CD4-positive, alpha-beta memory T cell (primary cell): ENCODE data around the gene ATP13A1. TPM values are rescaled to one million over a fixed set of nuclear protein-coding genes. Genes with fewer than 3 reads are reported as not detected.

Experiments used
- CTCF ChIA-PET: fragments of 350-600 bp; sonication (Branson Sonifier 250); formaldehyde crosslinking; loops from one replicate; lab custom pipeline; 2021; ENCODE audit warnings: inconsistent platforms; ENCODE audit not compliant: partially characterized antibody; lab: Charles Lee
- POLR2A ChIA-PET: fragments of 350-600 bp; sonication (Branson Sonifier 250); formaldehyde crosslinking; loops from one replicate; lab custom pipeline; 2021; ENCODE audit not compliant: partially characterized antibody; lab: Charles Lee
- DNase-seq, 5 donors: peaks; one replicate each; pipeline versions ENCODE4 v3.0.0 to v3.0.0-alpha.2; 2020 to 2022; ENCODE audit warnings: mixed read lengths in 1 of 5
- H3K27ac ChIP-seq: one replicate; pipeline ENCODE4 v1.7.0; 2013; ENCODE audit warnings: low read depth, low read length
- H3K27me3 ChIP-seq: 2 replicates; pipeline ENCODE4 v1.7.0; 2013; ENCODE audit warnings: mild to moderate bottlenecking, low read length, moderate library complexity; ENCODE audit not compliant: insufficient read depth
- H3K36me3 ChIP-seq: 2 replicates; pipeline ENCODE4 v1.7.0; 2013; ENCODE audit warnings: mild to moderate bottlenecking, low read length, moderate library complexity; ENCODE audit not compliant: insufficient read depth
- H3K4me1 ChIP-seq: 2 replicates; pipeline ENCODE4 v1.7.0; 2013; ENCODE audit warnings: mild to moderate bottlenecking, low read length, moderate library complexity; ENCODE audit not compliant: insufficient read depth
- H3K4me3 ChIP-seq, 2 donors: one replicate each; pipeline ENCODE4 v1.7.0; 2013; ENCODE audit warnings: low read length in 2 of 2, mild to moderate bottlenecking in 1 of 2
- H3K9me3 ChIP-seq, 2 donors: one replicate each; pipeline ENCODE4 v1.7.0; 2013; ENCODE audit warnings: low read length in 2 of 2, control low read depth in 1 of 2; ENCODE audit not compliant: control insufficient read depth in 1 of 2
- H3K27ac Mint-ChIP-seq, 7 donors: one replicate each; pipeline ENCODE4 v1.8.0; 2020 to 2021; ENCODE audit warnings: mixed read lengths in 7 of 7, mild to moderate bottlenecking in 6 of 7, inconsistent platforms in 3 of 7, moderate library complexity in 3 of 7
- H3K27me3 Mint-ChIP-seq, 2 donors: one replicate each; pipeline ENCODE4 v1.8.0; 2020 to 2021; ENCODE audit warnings: mixed read lengths in 2 of 2
- H3K36me3 Mint-ChIP-seq, 2 donors: one replicate each; pipeline ENCODE4 v1.8.0; 2020 to 2021; ENCODE audit warnings: mixed read lengths in 2 of 2, inconsistent platforms in 1 of 2, mild to moderate bottlenecking in 1 of 2
- H3K4me1 Mint-ChIP-seq, 4 donors: one replicate each; pipeline ENCODE4 v1.8.0; 2020 to 2021; ENCODE audit warnings: mixed read lengths in 4 of 4, mild to moderate bottlenecking in 1 of 4
- H3K4me3 Mint-ChIP-seq, 8 donors: one replicate each; pipeline ENCODE4 v1.8.0; 2020 to 2021; ENCODE audit warnings: mixed read lengths in 8 of 8, mild to moderate bottlenecking in 7 of 8, moderate library complexity in 6 of 8, inconsistent platforms in 3 of 8
- H3K9me3 Mint-ChIP-seq, 8 donors: one replicate each; pipeline ENCODE4 v1.8.0; 2020 to 2021; ENCODE audit warnings: mixed read lengths in 8 of 8, mild to moderate bottlenecking in 5 of 8, inconsistent platforms in 3 of 8, moderate library complexity in 1 of 8
- intact Hi-C: fragments of 100-400 bp; cut with micrococcal nuclease; formaldehyde crosslinking; loops from one replicate; pipeline ENCODE4 v1.15.1; 2023
- polyA plus RNA-seq, 2 donors: library from polyadenylated mRNA; unstranded; fragments of 300-500 nt; fragmentation: Illumina TruSeq; gene quantifications; one replicate each; pipeline ENCODE4 v1.2.3, GENCODE V29; 2021
- total RNA-seq, 2 experiments: library from RNA; stranded (reverse); gene quantifications; one replicate each; pipeline ENCODE4 v1.2.3, GENCODE V29; 2021

Gene ATP13A1
- total and polyA plus RNA-seq, 4 experiments from 2014 or later, result 21.3 to 139 (median 95.9) TPM

GRCh38 chr19:19657397-19657783, 6.1 kb downstream of the ATP13A1 start:
- H3K27me3 Mint-ChIP-seq, result no peaks in the 10 kb centered on the region
- Histone ChIP-seq H3K27ac (no peak overlapping the region), H3K4me3 (no peak overlapping the region), H3K9me3 (no peaks in the 10 kb centered on the region), H3K4me1 (peaks cover 25% of the 10 kb centered on the region), H3K36me3 (peaks cover 77% of the 10 kb centered on the region), H3K27me3 (no peaks in the 10 kb centered on the region)
- DNase-seq, result no peak
- peak overlapping the region in 2 of 7 donors; percentile 22 to 42 for H3K27ac Mint-ChIP-seq
- no peaks in the 10 kb centered on the region for H3K9me3 Mint-ChIP-seq
- POLR2A ChIA-PET, result interaction anchor here (1.0 to 3.7 kb wide), 3 partner anchors 11 to 75 kb away, joined by 3 to 21 read pairs (median 4); partner anchors contain the start of genes ZNF101 and ZNF14
- intact Hi-C loops, result no loop called here
- H3K4me3 Mint-ChIP-seq, result no peak overlapping the region
- H3K4me1 Mint-ChIP-seq, result peaks cover 15 to 31% (median 18%) of the 10 kb centered on the region in 4 donors
- CTCF ChIA-PET, result interaction anchor here (0.8 to 1.4 kb wide), 2 partner anchors 103 to 125 kb away, joined by 3 to 5 read pairs; no protein-coding TSS in a partner anchor
- peaks cover 47 to 69% of the 10 kb centered on the region in 2 donors for H3K36me3 Mint-ChIP-seq

GRCh38 chr19:19656451-19657396, 6.8 kb downstream of the ATP13A1 start:
- no peaks in the 10 kb centered on the region for H3K27me3 Mint-ChIP-seq
- intact Hi-C loops, result no loop called here
- peaks cover 80% of the 10 kb centered on the region for H3K36me3 ChIP-seq
- POLR2A ChIA-PET, result interaction anchor here (1.0 to 1.6 kb wide), 2 partner anchors 11 to 76 kb away, joined by 3 to 4 read pairs; partner anchors contain the start of gene ZNF14
- H3K36me3 Mint-ChIP-seq, result peaks cover 52 to 66% of the 10 kb centered on the region in 2 donors
- H3K4me3 ChIP-seq, result no peak overlapping the region
- no peaks in the 10 kb centered on the region for H3K9me3 Mint-ChIP-seq
- CTCF ChIA-PET, result interaction anchor here (1.4 kb wide), 1 partner anchor 103 kb away, joined by 5 read pairs; no protein-coding TSS in a partner anchor
- peak overlapping the region in 2 of 7 donors; percentile 55 to 86 for H3K27ac Mint-ChIP-seq
- H3K9me3 ChIP-seq, result no peaks in the 10 kb centered on the region
- no peak overlapping the region for H3K27ac ChIP-seq
- no peak overlapping the region for H3K4me3 Mint-ChIP-seq
- H3K4me1 ChIP-seq, result peaks cover 18% of the 10 kb centered on the region
- DNase-seq, result peak in 1 of 5 donors; percentile 31
- H3K27me3 ChIP-seq, result no peaks in the 10 kb centered on the region
- peaks cover 9 to 25% (median 11%) of the 10 kb centered on the region in 4 donors for H3K4me1 Mint-ChIP-seq

- H3K4me3 ChIP-seq, result no peak overlapping the region
- H3K27me3 Mint-ChIP-seq, result no peaks in the 10 kb centered on the region
- no peak overlapping the region for H3K27ac ChIP-seq
- peaks cover 48 to 66% of the 10 kb centered on the region in 2 donors for H3K36me3 Mint-ChIP-seq
- H3K27me3 ChIP-seq, result no peaks in the 10 kb centered on the region
- H3K4me1 Mint-ChIP-seq, result peaks cover 0 to 15% (median 4%) of the 10 kb centered on the region in 4 donors
- no peak overlapping the region for H3K4me3 Mint-ChIP-seq
- peaks cover 10% of the 10 kb centered on the region for H3K4me1 ChIP-seq
- ChIA-PET CTCF (no interaction called here), POLR2A (interaction anchor here (0.7 to 1.6 kb wide), 2 partner anchors 8 to 12 kb away, joined by 3 to 4 read pairs; partner anchors contain the start of gene ATP13A1)
- peak in 1 of 5 donors; percentile 26 for DNase-seq
- H3K27ac Mint-ChIP-seq, result peak overlapping the region in 1 of 7 donors; percentile 86
- peaks cover 87% of the 10 kb centered on the region for H3K36me3 ChIP-seq
- H3K9me3 Mint-ChIP-seq, result no peaks in the 10 kb centered on the region
- intact Hi-C loops, result no loop called here
- H3K9me3 ChIP-seq, result no peaks in the 10 kb centered on the region
Measured at GRCh38 chr19:19655641-19656343, 7.7 kb downstream of the ATP13A1 start.

DNA sequence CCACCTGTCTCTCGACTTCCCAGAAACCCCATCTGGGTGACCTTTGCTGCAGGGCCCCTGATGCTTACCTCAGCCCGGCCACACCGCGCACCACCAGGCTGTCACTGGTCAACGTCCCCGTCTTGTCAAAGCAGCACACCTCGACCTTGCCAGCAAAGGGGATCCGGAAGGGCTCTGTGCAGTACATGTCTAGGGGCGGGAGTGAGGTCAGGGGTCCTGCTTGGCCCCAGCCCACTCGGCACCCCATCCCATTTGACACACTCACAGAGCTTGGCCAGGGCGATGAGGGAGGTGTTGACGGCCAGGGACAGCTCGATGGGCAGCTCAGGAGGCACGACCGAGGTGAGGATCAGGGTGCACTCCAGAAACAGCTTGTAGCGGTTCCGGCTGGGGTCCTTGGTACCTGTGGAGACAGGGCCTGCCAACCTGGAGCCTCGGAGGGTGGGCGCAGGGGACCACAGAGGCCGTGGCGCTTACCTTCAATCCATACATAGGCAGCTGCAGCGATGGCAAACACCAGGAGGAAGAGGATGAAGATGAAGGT, 8.4 kb downstream of the ATP13A1 start:
- Histone ChIP-seq H3K36me3 (peaks cover 92% of the 10 kb centered on the region), H3K27me3 (no peaks in the 10 kb centered on the region), H3K9me3 (no peaks in the 10 kb centered on the region), H3K4me3 (no peak overlapping the region), H3K27ac (no peak overlapping the region), H3K4me1 (peaks cover 7% of the 10 kb centered on the region)
- peaks cover 0 to 14% (median 4%) of the 10 kb centered on the region in 4 donors for H3K4me1 Mint-ChIP-seq
- DNase-seq, result peak in 1 of 5 donors; percentile 38
- H3K4me3 Mint-ChIP-seq, result no peak overlapping the region
- H3K9me3 Mint-ChIP-seq, result no peaks in the 10 kb centered on the region
- no peaks in the 10 kb centered on the region for H3K27me3 Mint-ChIP-seq
- ChIA-PET CTCF (no interaction called here), POLR2A (interaction anchor here (0.7 to 0.8 kb wide), 3 partner anchors 9 to 14 kb away, joined by 3 read pairs; partner anchors contain the start of gene ATP13A1)
- intact Hi-C loops, result no loop called here
- H3K36me3 Mint-ChIP-seq, result peaks cover 50 to 73% of the 10 kb centered on the region in 2 donors
- peak overlapping the region in 2 of 7 donors; percentile 48 to 72 for H3K27ac Mint-ChIP-seq

DNA sequence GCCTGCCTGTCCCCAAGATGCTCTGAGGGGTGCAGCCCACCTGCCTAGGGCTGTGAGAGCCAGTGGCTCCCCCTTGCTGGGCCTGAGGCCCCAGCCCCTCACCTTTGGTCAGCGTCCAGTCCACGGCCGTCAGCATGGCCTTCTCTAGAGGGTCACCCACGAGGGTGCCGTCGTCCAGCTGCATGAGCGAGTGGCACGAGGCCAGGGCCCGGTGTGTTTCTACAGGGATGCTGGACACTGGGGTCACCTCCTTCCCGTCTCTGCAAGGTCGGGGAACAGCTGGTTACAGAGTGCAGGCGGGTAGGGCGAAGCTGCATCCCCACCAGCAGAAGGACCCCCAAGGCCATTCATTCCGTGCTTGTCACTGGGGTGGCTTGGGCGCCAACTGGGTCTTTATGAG, 9.0 kb downstream of the ATP13A1 start:
- no peaks in the 10 kb centered on the region for H3K9me3 ChIP-seq
- H3K4me3 Mint-ChIP-seq, result no peak overlapping the region
- no peak overlapping the region for H3K27ac ChIP-seq
- H3K9me3 Mint-ChIP-seq, result no peaks in the 10 kb centered on the region
- no peaks in the 10 kb centered on the region for H3K27me3 Mint-ChIP-seq
- POLR2A ChIA-PET, result interaction anchor here (0.8 kb wide), 3 partner anchors 14 to 122 kb away, joined by 3 read pairs; no protein-coding TSS in a partner anchor
- no peak overlapping the region for H3K4me3 ChIP-seq
- peak overlapping the region in 1 of 7 donors; percentile 53 for H3K27ac Mint-ChIP-seq
- no peaks in the 10 kb centered on the region for H3K27me3 ChIP-seq
- H3K4me1 Mint-ChIP-seq, result peaks cover 0 to 11% (median 4%) of the 10 kb centered on the region in 4 donors
- peaks cover 50 to 68% of the 10 kb centered on the region in 2 donors for H3K36me3 Mint-ChIP-seq
- intact Hi-C loops, result no loop called here
- CTCF ChIA-PET, result no interaction called here
- peaks cover under 1% of the 10 kb centered on the region for H3K4me1 ChIP-seq
- H3K36me3 ChIP-seq, result peaks cover 91% of the 10 kb centered on the region
- DNase-seq, result no peak

DNA sequence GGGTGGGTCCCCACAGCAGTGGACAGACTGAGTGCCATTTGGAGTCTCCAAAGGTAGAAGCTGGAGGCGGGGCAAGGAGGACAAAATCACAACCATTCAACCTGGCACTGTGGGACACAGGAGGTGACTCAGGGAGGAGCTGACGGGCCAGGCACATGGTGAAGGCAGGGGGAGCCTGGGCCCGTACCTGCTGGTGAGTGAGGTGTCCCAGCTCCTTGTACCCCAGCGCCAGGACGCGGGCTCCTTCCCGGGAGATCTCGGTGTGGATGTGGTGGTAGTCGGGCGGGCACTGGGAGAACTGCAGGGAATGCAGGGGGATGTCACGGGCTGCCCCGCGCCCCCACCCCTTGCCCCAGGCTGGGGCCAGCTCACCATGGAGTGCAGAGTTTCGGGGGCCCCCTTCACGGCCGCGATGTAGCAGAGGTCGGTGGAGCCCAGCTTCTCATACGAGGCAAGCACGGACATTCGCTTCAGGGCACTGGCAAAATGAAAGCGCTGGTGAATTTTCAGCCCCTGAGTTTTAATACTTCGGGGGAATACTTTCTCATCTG, 9.8 kb downstream of the ATP13A1 start:
- peak overlapping the region in 1 of 7 donors; percentile 76 for H3K27ac Mint-ChIP-seq

More for the DNA sequence above, 9.8 kb downstream of the ATP13A1 start:
- DNase-seq, result peak in 1 of 5 donors; percentile 27
- Mint-ChIP-seq H3K27me3 (no peaks in the 10 kb centered on the region), H3K4me1 (peaks cover 0 to 11% (median 4%) of the 10 kb centered on the region in 4 donors), H3K4me3 (no peak overlapping the region), H3K36me3 (peaks cover 53 to 69% of the 10 kb centered on the region in 2 donors), H3K9me3 (no peaks in the 10 kb centered on the region)
- Histone ChIP-seq H3K36me3 (peaks cover 90% of the 10 kb centered on the region), H3K27me3 (no peaks in the 10 kb centered on the region), H3K4me3 (no peak overlapping the region), H3K9me3 (no peaks in the 10 kb centered on the region), H3K4me1 (no peaks in the 10 kb centered on the region), H3K27ac (no peak overlapping the region)
- intact Hi-C loops, result no loop called here
- ChIA-PET CTCF (interaction anchor here (1.3 kb wide), 1 partner anchor 100 kb away, joined by 3 read pairs; no protein-coding TSS in a partner anchor), POLR2A (interaction anchor here (0.8 to 1.9 kb wide), 4 partner anchors 8 to 122 kb away, joined by 3 to 6 read pairs (median 5); partner anchors contain the start of gene ZNF101)
